A549 (cell line): ENCODE results near the gene MVB12B. TPM values are rescaled to one million over a fixed set of nuclear protein-coding genes. Genes with fewer than 3 reads are reported as not detected.

Experiments used
- ATAC-seq, 2 experiments: fragments of 200-7000 bp in 1 of 2; fragments of >200 bp in 1 of 2; cut with Nextera tagmentation in 1 of 2; cut with Tn5 transposase in 1 of 2; 3 replicates each; pipeline versions ENCODE4 v1.8.0 to v1.9.1; 2018 to 2020; ENCODE audit warnings: mild to moderate bottlenecking in 1 of 2, moderate library complexity in 1 of 2
- CTCF ChIA-PET: fragments of 300-600 bp; sonication (Branson Sonifier 250); formaldehyde crosslinking; extraction: SDS; loops from one replicate; lab custom pipeline; 2021; ENCODE audit warnings: antibody characterized with exemption, inconsistent platforms; lab: Yijun Ruan, JAX
- POLR2A ChIA-PET: fragments of 350-600 bp; formaldehyde crosslinking; extraction: SDS; loops from one replicate; lab custom pipeline; 2021; ENCODE audit warnings: antibody characterized with exemption, inconsistent platforms; lab: Yijun Ruan, JAX
- DNase-seq, 2 experiments: peaks; one replicate each; pipeline versions ENCODE4 v3.0.0 to v3.0.0-alpha.2; 2011 to 2016; ENCODE audit warnings: low read depth in 1 of 2, low spot score in 1 of 2
- FAIRE-seq: peaks from 2 replicates; lab custom pipeline; 2011; peaks lifted over from hg19 to GRCh38; lab: Jason Lieb, UNC
- H3K27ac ChIP-seq, 2 experiments: fragments of >200 bp; sonication (Bioruptor Twin); formaldehyde crosslinking; 3 replicates each; pipeline ENCODE4 v1.5.1; 2016 to 2017
- H3K4me1 ChIP-seq: fragments of >200 bp; sonication (Bioruptor Twin); formaldehyde crosslinking; 3 replicates; pipeline ENCODE4 v1.6.1; 2016
- H3K4me2 ChIP-seq: fragments of >200 bp; sonication (Bioruptor Twin); formaldehyde crosslinking; 3 replicates; pipeline ENCODE4 v1.6.1; 2016
- H3K4me3 ChIP-seq: fragments of >200 bp; sonication (Bioruptor Twin); formaldehyde crosslinking; 3 replicates; pipeline ENCODE4 v1.5.1; 2016
- H3K9me3 ChIP-seq: fragments of >200 bp; sonication (Bioruptor Twin); formaldehyde crosslinking; 3 replicates; pipeline ENCODE4 v1.6.1; 2016
- CBX2 ChIP-seq: fragments of 200-600 bp; sonication (generic); IDR thresholded peaks from 2 replicates; pipeline ENCODE4 v1.6.1; 2016; ENCODE audit warnings: low read depth, mild to moderate bottlenecking, borderline replicate concordance
- CHD4 ChIP-seq: fragments of 200-600 bp; sonication (generic); IDR thresholded peaks from 2 replicates; pipeline ENCODE4 v1.6.1; 2016; ENCODE audit warnings: antibody characterized with exemption, mild to moderate bottlenecking, borderline replicate concordance
- E2F6 ChIP-seq: IDR thresholded peaks from 2 replicates; pipeline ENCODE4 v1.6.1; 2012; ENCODE audit warnings: low read depth, borderline replicate concordance
- ELK1 ChIP-seq: fragments of 150-350 bp; IDR thresholded peaks from 2 replicates; pipeline ENCODE4 v1.6.1; 2014; ENCODE audit warnings: low read depth, mild to moderate bottlenecking, low read length
- FOSL2 ChIP-seq, 2 experiments: fragments of 450-650 bp in 1 of 2; fragments of >200 bp in 1 of 2; sonication (Bioruptor Twin) in 1 of 2; formaldehyde crosslinking; IDR thresholded peaks; 2 replicates each; pipeline versions ENCODE4 v1.5.0 to v1.6.1; 2016 to 2020; ENCODE audit warnings: mild to moderate bottlenecking in 1 of 2, moderate library complexity in 1 of 2
- HES2 ChIP-seq: fragments of >200 bp; sonication (Bioruptor Twin); formaldehyde crosslinking; IDR thresholded peaks from 2 replicates; pipeline ENCODE4 v1.6.1; 2016
- HEYL ChIP-seq: fragments of 250-450 bp; sonication (Bioruptor Pico); IDR thresholded peaks from 2 replicates; pipeline ENCODE4 v1.8.0; 2021; ENCODE audit warnings: mild to moderate bottlenecking, moderate library complexity
- HMGXB4 ChIP-seq: fragments of 250-450 bp; sonication (Bioruptor Pico); IDR thresholded peaks from 2 replicates; pipeline ENCODE4 v1.5.0; 2021; ENCODE audit warnings: mild to moderate bottlenecking, moderate library complexity, borderline replicate concordance
- HOXB13 ChIP-seq: fragments of 250-450 bp; sonication (Bioruptor Pico); IDR thresholded peaks from 2 replicates; pipeline ENCODE4 v1.5.0; 2020; ENCODE audit warnings: low read depth, mild to moderate bottlenecking, moderate library complexity
- JUNB ChIP-seq: fragments of >200 bp; sonication (Bioruptor Twin); formaldehyde crosslinking; IDR thresholded peaks from 2 replicates; pipeline ENCODE4 v1.6.1; 2016
- KDM1A ChIP-seq: fragments of 200-600 bp; sonication (generic); IDR thresholded peaks from 2 replicates; pipeline ENCODE4 v1.6.1; 2016; ENCODE audit warnings: low read depth, mild to moderate bottlenecking
- MAFK ChIP-seq: fragments of 450-650 bp; IDR thresholded peaks from 2 replicates; pipeline ENCODE4 v1.6.1; 2014; ENCODE audit not compliant: partially characterized antibody
- NFE2L2 ChIP-seq: fragments of 150-350 bp; conservative IDR thresholded peaks from 2 replicates; pipeline ENCODE4 v1.6.1; 2014; ENCODE audit warnings: low read length
- POLR2AphosphoS2 ChIP-seq: conservative IDR thresholded peaks from 2 replicates; pipeline ENCODE4 v1.6.1; 2012; ENCODE audit warnings: low read length, improper control_type of control experiment, inconsistent platforms
- RARB ChIP-seq: fragments of 250-450 bp; sonication (Bioruptor Pico); IDR thresholded peaks from 2 replicates; pipeline ENCODE4 v1.8.0; 2021; ENCODE audit warnings: mild to moderate bottlenecking, moderate library complexity
- RCOR1 ChIP-seq: fragments of 150-350 bp; IDR thresholded peaks from 2 replicates; pipeline ENCODE4 v1.6.1; 2014; ENCODE audit warnings: antibody characterized with exemption, low read length, low read depth
- REST ChIP-seq: fragments of 200-600 bp; sonication (generic); IDR thresholded peaks from 2 replicates; pipeline ENCODE4 v1.6.1; 2016; ENCODE audit warnings: antibody characterized with exemption, mild to moderate bottlenecking, moderate library complexity
- SREBF2 ChIP-seq: fragments of 450-650 bp; IDR thresholded peaks from 2 replicates; pipeline ENCODE4 v1.6.1; 2014; ENCODE audit warnings: mild to moderate bottlenecking, moderate library complexity
- TFCP2L1 ChIP-seq: fragments of 250-450 bp; sonication (Bioruptor Pico); IDR thresholded peaks from 2 replicates; pipeline ENCODE4 v1.5.0; 2021; ENCODE audit warnings: mild to moderate bottlenecking
- TP53 ChIP-seq: fragments of 250-450 bp; sonication (Bioruptor Pico); IDR thresholded peaks from 2 replicates; pipeline ENCODE4 v1.5.0; 2021; ENCODE audit warnings: mild to moderate bottlenecking, moderate library complexity
- WGBS: methylation state at CpG from one replicate; pipeline ENCODE4 v1.1.6; 2017; ENCODE audit errors: missing lambda C conversion rate; 5-methylcytosine and 5-hydroxymethylcytosine counted together
- polyA plus RNA-seq, 4 experiments: library from polyadenylated mRNA; depleted of rRNA in 3 of 4; stranded (reverse); fragments of >200 nt; fragmentation: RNase III in 1 of 4; extraction: RNeasy Plus Mini Kit Qiagen cat#74134 plus additional on column Dnase treatment in 1 of 4; gene quantifications; 2 replicates in 3 of 4; 3 replicates in 1 of 4; pipeline ENCODE4 v1.2.3, GENCODE V29; 2011 to 2017

MVB12B gene
- polyA plus RNA-seq, 2 of the 4 experiments (the other 2 are of a cell fraction), result 4.6 to 5.9 TPM

- POLR2A ChIA-PET, result no interaction called here
- ATAC-seq (no peak), DNase-seq (no peak), FAIRE-seq (no peak)
- peak overlapping the region; percentile 93 for H3K4me2 ChIP-seq
- H3K4me3 ChIP-seq, result peak overlapping the region; percentile 65
- 95% methylated on average over 5 of the region's 5 CpGs for WGBS
- peaks cover 18% of the 10 kb centered on the region for H3K9me3 ChIP-seq
- CTCF ChIA-PET, result interaction anchor here (0.6 to 4.9 kb wide), 8 partner anchors 8 to 914 kb away, joined by 3 to 24 read pairs (median 6); no protein-coding TSS in a partner anchor
- peaks cover 6% of the 10 kb centered on the region; the same call in 1 of the 3 replicates for H3K4me1 ChIP-seq
- H3K27ac ChIP-seq, result peak overlapping the region; percentile 90 to 96; a peak in 4 of 6 replicates
- TF ChIP-seq ELK1, result no peak
- no peak for TF ChIP-seq MAFK
- TF ChIP-seq POLR2AphosphoS2, result no peak
- no peak for TF ChIP-seq TP53 (CRISPR knock-in tag)
Measured at GRCh38 chr9:126327714-126328185, 1.1 kb downstream of the MVB12B start.

- H3K4me2 ChIP-seq, result no peak overlapping the region
- peaks cover 6% of the 10 kb centered on the region; the same call in 1 of the 3 replicates for H3K4me1 ChIP-seq
- no peak for FAIRE-seq
- DNase-seq, result no peak
- WGBS, result 94% methylated on average over 3 of the region's 3 CpGs
- no peak for TF ChIP-seq RCOR1
- no peak for TF ChIP-seq CBX2
- TF ChIP-seq HES2, result no peak
- TF ChIP-seq CHD4, result no peak
- TF ChIP-seq HMGXB4, result no peak
- peaks cover 18% of the 10 kb centered on the region for H3K9me3 ChIP-seq
- H3K4me3 ChIP-seq, result no peak overlapping the region
- ChIA-PET POLR2A (no interaction called here), CTCF (interaction anchor here (1.1 to 4.9 kb wide), 6 partner anchors 11 to 163 kb away, joined by 4 to 24 read pairs (median 6); no protein-coding TSS in a partner anchor)
- H3K27ac ChIP-seq, result no peak overlapping the region
- ATAC-seq, result no peak
Measured at GRCh38 chr9:126328407-126328806, 1.8 kb downstream of the MVB12B start.

- H3K4me1 ChIP-seq, result peaks cover 10% of the 10 kb centered on the region; the same call in 1 of the 3 replicates
- H3K27ac ChIP-seq, result no peak overlapping the region
- 98% methylated on average over 7 of the region's 10 CpGs for WGBS
- FAIRE-seq (no peak), DNase-seq (no peak), ATAC-seq (no peak)
- ChIA-PET CTCF (interaction anchor here (1.1 to 4.9 kb wide), 4 partner anchors 13 to 161 kb away, joined by 3 to 24 read pairs (median 4); no protein-coding TSS in a partner anchor), POLR2A (no interaction called here)
- H3K4me2 ChIP-seq, result no peak overlapping the region
- no peak overlapping the region for H3K4me3 ChIP-seq
- no peak for TF ChIP-seq JUNB
- TF ChIP-seq HOXB13 (CRISPR knock-in tag), result no peak
- no peak for TF ChIP-seq KDM1A
- TF ChIP-seq TFCP2L1, result no peak
- TF ChIP-seq TP53 (CRISPR knock-in tag), result no peak
- no peak for TF ChIP-seq SREBF2
- no peak for TF ChIP-seq REST
- no peak for TF ChIP-seq POLR2AphosphoS2
- no peak for TF ChIP-seq RARB
- no peak for TF ChIP-seq E2F6
- no peak for TF ChIP-seq HMGXB4
- no peak for TF ChIP-seq HEYL (CRISPR knock-in tag)
- TF ChIP-seq FOSL2 (IDR thresholded peaks at IDR 0.05), result no peak
- no peak for TF ChIP-seq FOSL2 (CRISPR knock-in tag; IDR thresholded peaks at IDR 0.05)
- TF ChIP-seq NFE2L2, result no peak
- H3K9me3 ChIP-seq, result peaks cover 5% of the 10 kb centered on the region; the same call in 2 of the 3 replicates
Measured at GRCh38 chr9:126329476-126330275, 3.0 kb downstream of the MVB12B start.
